RKO (cell line): ENCODE results near the gene MYO16.
"Not testable (repeated sequence)": the region's sequence is repeated elsewhere in the genome, so short reads cannot be mapped to it uniquely, and the experiment has no call there.

Experiments
- DNase-seq: peaks from one replicate; pipeline ENCODE4 v3.0.0-alpha.2; 2016; ENCODE audit warnings: low spot score

MYO16 gene

DNA sequence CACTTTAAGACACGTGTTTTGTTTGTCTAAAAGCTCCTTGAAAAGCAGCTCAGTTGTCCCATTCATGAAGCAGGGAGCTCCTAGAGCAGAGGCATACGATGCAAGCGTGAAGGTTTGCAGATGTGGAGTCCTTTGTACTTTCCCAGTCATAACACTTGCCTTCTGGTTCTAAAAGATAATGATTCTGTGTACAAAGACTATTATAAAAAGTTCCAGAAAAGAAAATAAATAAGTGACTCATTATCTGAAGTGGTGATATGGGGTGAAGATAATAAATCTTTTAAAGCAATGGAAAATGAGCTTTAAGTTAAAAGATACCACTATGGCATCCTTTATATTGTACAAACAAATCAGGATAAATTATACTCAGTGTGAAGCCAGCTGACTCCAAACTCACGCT, 569.9 kb downstream of the MYO16 start:
- DNase-seq, result no peak

DNA sequence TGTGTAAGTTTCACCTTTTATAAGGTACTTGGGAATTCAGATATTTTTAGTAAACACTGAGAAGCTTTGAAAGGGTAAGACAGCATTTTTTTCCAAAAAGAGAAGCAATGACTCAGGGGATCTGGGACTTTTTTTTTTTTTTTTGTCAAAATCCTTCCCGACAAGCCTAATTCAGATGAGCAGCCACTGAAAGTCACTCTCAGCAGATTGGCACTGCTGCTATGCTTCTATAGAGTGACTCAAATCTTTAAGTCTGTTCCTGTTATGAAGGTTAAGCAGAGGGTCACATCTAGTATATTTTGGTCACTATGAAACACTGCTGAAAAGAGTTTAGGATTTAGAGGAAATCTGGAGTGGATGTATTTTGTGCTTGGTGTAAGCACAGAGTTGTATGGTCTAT, 571.1 kb downstream of the MYO16 start:
- DNase-seq, result no peak

DNA sequence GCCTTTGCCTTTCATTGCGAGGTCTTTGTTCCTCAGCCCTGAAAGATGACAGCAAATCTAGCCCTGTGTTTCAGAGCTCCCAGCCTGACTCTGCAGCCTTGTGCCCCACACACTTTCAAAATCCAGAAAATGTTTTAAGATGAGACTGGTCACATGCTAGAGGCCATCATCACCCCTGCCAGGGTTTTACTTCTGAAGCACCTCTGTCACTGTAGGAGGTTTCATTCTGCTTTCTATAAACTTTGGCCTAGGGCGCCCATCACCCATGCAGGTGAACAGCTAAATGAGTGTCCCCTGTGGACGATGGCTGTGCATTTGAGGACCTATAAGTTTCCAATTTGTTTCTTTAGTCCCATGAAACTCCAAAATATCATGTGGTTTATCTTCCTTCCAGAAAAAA, 574.2 kb downstream of the MYO16 start:
- DNase-seq, result no peak

DNA sequence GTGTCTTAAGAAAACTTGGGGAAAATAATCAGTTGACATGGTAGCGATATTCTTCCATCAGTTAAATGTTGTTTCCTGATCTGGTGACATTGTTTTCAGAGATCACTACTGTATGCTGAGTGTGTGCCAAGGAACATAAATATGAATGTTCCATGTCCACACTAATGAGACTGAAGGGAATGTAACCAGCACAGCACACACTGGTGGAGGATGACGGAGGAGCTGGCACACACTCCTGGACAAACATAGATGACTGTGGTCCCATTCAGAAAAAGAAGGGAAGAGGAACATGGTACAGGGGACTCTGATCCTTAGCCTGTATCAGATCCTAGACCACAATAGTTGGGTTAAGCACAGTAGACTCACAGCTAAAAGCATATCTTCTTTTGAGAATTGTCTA, 574.8 kb downstream of the MYO16 start:
- DNase-seq, result no peak

- DNase-seq, result no peak
Observed at GRCh38 chr13:109204657-109205056, 575.2 kb downstream of the MYO16 start.

DNA sequence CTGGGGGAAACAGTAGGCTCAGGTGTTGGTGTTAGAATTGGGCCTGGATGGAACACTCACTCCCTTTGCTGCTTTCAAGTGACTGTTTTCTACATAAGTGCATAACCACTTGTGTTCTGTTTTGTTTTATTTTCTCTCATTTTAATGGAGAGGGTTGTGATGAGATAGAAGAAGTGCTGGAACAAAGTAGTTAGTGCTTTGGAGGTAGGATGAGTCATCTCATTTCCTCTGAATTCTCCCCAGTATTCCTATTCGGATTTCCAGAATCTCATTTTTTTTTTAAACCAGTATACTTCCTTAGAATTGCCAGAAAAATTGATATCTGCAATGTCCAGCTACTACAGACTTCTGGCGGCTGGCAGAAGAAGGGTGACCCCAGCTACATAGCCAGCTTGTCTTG, 575.9 kb downstream of the MYO16 start:
- DNase-seq, result no peak

DNA sequence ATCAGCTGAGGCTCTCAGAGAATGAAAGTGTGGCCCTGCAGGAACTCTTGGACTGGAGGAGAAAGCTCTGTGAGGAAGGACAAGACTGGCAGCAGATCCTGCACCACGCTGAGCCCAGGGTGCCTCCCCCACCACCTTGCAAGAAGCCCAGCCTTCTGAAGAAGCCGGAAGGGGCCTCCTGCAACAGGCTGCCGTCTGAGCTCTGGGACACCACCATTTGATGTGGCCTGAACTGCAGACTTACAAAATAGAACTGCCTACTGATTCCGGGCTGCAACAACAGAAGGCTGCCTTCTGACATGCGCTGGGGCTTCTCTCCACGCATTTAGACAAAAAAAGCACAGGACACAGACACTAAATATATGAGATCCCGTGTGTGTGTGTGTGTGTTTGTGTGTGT, 577.2 kb downstream of the MYO16 start:
- DNase-seq, result no peak

- DNase-seq, result no peak
Observed at GRCh38 chr13:109207622-109208021, 578.2 kb downstream of the MYO16 start.

- DNase-seq, result no peak
Observed at GRCh38 chr13:109208522-109208921, 579.1 kb downstream of the MYO16 start.

GRCh38 chr13:109209526-109209925, 580.1 kb downstream of the MYO16 start:
- DNase-seq, result no peak

GRCh38 chr13:109211616-109212015, 582.2 kb downstream of the MYO16 start:
- no peak for DNase-seq

DNA sequence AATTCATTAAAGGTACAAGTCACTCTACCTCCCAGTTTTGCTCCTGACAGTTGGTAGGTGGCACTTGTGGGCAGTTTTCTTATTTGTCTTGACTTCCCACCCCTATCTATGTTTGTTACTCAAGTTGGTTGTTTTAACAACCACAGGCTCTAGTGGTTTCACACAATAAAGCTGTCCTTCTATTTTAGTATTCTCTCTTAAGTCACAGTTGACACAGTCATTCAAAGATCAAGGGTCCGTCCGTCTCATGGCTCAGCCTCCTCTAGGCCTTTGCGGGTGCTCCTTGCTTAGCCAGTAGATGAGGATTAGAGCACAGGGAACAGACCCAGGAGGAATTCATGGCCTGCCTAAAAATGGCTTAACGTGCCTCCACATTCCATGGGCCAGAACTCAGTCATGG, 583.2 kb downstream of the MYO16 start:
- no peak for DNase-seq

GRCh38 chr13:109213714-109214113, 584.3 kb downstream of the MYO16 start:
- DNase-seq, result no peak

GRCh38 chr13:109214393-109214792, 585.0 kb downstream of the MYO16 start:
- DNase-seq, result no peak

GRCh38 chr13:109215377-109215776, 586.0 kb downstream of the MYO16 start:
- no peak for DNase-seq

DNA sequence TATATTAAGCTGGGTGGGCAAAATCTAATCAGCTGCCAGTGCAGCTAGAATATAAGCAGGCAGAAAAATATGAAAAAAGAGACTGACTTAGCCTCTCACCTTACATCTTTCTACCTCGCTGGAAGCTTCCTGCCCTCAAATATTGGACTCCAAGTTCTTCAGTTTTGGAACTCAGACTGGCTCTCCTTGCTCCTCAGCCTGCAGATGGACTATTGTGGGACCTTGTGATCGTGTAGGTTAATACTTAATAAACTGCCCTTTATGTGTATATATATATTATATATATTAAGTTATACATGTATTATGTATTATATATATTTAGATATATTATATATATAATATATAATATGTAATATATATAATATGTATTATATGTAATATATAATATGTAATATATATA, 588.1 kb downstream of the MYO16 start:
- not testable (repeated sequence) for DNase-seq

- DNase-seq, result no peak
Observed at GRCh38 chr13:109220631-109221030, 591.2 kb downstream of the MYO16 start.

DNA sequence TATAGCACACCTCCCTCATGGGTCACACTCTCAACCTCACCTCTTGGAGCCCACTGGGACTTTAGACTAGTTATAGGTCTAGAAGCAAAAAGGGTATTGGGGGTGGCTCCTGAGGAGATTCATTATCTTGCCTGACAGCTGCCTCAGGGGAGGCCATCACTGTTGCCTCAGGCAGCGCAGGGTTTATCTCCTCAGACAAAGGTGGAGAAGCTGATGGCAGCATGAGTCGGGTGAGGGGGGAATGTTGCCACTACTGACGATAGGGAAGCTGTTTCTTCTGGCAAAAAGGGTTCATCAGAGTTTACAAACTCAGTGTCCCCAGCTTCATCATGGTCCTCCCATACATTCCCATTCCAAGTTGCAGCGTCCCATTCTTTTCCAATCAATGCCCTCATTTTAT, 594.6 kb downstream of the MYO16 start:
- DNase-seq, result no peak

- no peak for DNase-seq
Observed at GRCh38 chr13:109226631-109227030, 597.2 kb downstream of the MYO16 start.

DNA sequence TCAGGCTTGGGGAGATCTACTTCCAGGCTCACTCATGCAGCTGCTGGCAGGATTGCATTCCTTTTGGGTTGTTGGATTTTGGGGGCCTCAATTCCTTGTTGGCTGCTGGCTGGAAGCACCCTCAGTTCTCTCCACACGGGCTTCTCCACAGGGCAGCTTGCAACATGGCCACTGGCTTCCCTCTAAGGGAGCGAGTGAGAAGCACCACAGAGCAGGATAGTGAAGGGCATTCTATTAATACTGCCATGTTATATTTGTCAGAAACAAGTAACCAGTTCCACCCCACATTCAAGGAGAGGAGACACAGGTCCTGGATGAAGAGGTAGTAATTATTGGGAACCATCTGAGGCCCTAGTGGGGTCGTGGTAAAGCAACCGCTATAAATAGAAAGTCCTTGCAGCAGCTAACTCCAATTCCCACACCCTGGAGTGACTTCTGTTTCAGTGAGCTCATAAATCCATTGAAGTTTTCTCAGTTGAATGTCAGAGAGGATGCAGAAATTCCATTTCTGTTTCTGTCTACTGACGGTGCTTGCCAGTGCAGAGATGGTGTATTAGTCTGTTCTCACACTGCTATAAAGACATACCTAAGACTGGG, 598.0 kb downstream of the MYO16 start:
- no peak for DNase-seq

DNA sequence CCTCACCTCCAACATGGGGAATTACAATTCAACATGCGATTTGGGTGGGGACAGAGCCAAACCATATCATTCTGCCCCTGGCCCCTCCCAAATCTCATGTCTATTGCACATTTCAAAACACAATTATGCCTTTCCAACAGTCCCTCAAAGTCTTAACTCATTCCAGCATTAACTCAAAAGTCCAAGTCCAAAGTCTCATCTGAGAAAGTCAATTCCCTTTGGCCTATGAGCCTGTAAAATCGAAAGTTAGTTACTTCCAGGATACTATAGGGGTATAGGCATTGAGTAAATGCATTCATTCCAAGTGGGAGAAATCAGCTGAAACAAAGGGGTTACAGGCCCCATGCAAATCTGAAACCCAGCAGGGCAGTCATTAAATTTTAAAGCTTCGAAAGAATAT, 598.8 kb downstream of the MYO16 start:
- DNase-seq, result no peak

GRCh38 chr13:109231888-109232287, 602.5 kb downstream of the MYO16 start:
- DNase-seq, result no peak

DNA sequence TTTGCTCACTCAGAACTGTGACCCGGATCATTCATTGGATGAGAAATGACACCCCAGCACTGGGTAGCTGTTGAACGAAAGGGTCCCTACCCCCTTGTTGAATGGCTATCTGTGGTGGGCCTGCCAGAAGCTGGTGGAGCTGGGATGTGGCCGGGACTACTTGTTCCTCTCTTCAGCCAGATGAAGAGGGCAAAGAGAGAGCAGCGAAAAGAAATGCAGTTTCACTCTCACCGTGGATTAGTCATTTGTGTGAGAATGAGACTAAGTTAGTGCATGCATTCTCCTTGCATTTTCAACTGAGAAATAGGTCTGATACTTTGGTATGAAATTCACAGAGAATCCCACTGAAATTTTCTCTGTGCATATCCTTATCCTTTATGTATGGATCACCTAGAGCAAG, 603.9 kb downstream of the MYO16 start:
- no peak for DNase-seq

GRCh38 chr13:109235901-109236300, 606.5 kb downstream of the MYO16 start:
- DNase-seq, result no peak

DNA sequence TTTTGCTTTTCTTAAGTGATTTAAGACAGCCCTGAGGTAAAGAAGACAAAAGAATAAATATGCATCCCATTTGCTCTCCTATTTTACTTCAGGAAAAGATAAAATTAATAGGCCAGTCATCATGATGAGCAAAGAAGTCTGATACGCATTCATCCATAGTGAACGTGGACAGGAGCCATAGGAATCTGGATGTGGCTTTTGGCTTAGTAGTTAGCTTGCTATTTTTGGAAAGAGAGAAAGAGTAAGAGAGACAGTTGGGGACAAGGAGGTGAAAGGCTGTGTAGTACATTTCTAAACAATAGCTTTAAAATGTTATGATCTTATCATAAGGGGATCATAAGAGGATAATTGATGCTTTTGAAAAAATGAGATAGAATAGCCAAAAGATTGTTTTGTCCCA, 611.7 kb downstream of the MYO16 start:
- no peak for DNase-seq
